Left ventricle myocardium inferior (tissue), 1 donor: ENCODE results near the gene HCK. TPM values are rescaled to one million over a fixed set of nuclear protein-coding genes. Genes with fewer than 3 reads are reported as not detected.
"Not testable (repeated sequence)": the region's sequence is repeated elsewhere in the genome, so short reads cannot be mapped to it uniquely, and the experiment has no call there.

Experiments used
- DNase-seq: peaks from one replicate; pipeline ENCODE4 v3.0.0-alpha.2; 2020
- H3K27ac ChIP-seq: fragments of 200-600 bp; replicated peaks from 2 replicates; pipeline ENCODE4 v1.8.0; 2021
- H3K27me3 ChIP-seq: fragments of 200-600 bp; 2 replicates; pipeline ENCODE4 v1.8.0; 2021; ENCODE audit warnings: low read depth
- H3K36me3 ChIP-seq: fragments of 200-600 bp; 2 replicates; pipeline ENCODE4 v1.8.0; 2021
- H3K4me1 ChIP-seq: fragments of 200-600 bp; 2 replicates; pipeline ENCODE4 v1.8.0; 2021
- H3K4me3 ChIP-seq: fragments of 200-600 bp; 2 replicates; pipeline ENCODE4 v1.8.0; 2021; ENCODE audit warnings: mild to moderate bottlenecking, moderate library complexity
- H3K9me3 ChIP-seq: fragments of 200-600 bp; replicated peaks from 2 replicates; pipeline ENCODE4 v1.8.0; 2021
- intact Hi-C: fragments of 100-400 bp; cut with micrococcal nuclease; formaldehyde crosslinking; loops from one replicate; pipeline ENCODE4 v1.11.0; 2022
- total RNA-seq: library from RNA; stranded (reverse); fragmentation: NEBNext Ultra II Directional; extraction: Animal tissue kit (Norgen Biotek cat#: 25700); gene quantifications from one replicate; pipeline ENCODE4 v1.2.1, GENCODE V29; 2021
- TF ChIP-seq, protein P1 (sequence below): fragments of 200-600 bp; IDR thresholded peaks from 2 replicates; pipeline ENCODE4 v1.8.0; 2021; ENCODE audit warnings: antibody characterized with exemption, mild to moderate bottlenecking, borderline replicate concordance
- donor health status: DM: no; HTN: yes; CAD: no; lungs with severe emphysema.

The HCK gene
- total RNA-seq, 1 donor from 2014 or later: 4.3 TPM

DNA sequence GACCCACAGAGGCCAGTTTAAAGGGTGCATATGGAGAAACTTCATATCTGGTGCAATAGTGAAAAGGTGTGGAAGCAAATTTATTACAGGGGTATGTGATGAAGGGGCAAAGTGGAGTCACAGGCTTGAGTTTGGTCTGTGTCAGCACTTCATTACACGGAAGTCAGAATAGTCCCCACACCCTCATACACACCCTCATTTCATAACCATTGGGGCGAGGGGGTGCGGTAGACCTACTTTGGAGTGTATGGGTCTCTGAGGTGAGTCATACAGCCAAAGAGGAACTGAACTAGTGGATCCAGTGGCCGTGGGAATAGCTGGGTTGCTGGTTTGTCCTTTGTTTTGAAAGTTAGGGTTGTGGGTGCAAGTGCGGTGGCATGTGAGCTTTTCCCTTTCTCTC is 60.8 kb downstream of the HCK start:
- intact Hi-C loops: no loop called here
- TF ChIP-seq, protein P1, sequence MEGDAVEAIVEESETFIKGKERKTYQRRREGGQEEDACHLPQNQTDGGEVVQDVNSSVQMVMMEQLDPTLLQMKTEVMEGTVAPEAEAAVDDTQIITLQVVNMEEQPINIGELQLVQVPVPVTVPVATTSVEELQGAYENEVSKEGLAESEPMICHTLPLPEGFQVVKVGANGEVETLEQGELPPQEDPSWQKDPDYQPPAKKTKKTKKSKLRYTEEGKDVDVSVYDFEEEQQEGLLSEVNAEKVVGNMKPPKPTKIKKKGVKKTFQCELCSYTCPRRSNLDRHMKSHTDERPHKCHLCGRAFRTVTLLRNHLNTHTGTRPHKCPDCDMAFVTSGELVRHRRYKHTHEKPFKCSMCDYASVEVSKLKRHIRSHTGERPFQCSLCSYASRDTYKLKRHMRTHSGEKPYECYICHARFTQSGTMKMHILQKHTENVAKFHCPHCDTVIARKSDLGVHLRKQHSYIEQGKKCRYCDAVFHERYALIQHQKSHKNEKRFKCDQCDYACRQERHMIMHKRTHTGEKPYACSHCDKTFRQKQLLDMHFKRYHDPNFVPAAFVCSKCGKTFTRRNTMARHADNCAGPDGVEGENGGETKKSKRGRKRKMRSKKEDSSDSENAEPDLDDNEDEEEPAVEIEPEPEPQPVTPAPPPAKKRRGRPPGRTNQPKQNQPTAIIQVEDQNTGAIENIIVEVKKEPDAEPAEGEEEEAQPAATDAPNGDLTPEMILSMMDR: no peak
- Histone ChIP-seq H3K36me3 (no peaks in the 10 kb centered on the region), H3K9me3 (no peaks in the 10 kb centered on the region), H3K27ac (no peak overlapping the region), H3K4me1 (peaks cover 82% of the 10 kb centered on the region), H3K4me3 (no peak overlapping the region), H3K27me3 (no peaks in the 10 kb centered on the region)
- no peak for DNase-seq

DNA sequence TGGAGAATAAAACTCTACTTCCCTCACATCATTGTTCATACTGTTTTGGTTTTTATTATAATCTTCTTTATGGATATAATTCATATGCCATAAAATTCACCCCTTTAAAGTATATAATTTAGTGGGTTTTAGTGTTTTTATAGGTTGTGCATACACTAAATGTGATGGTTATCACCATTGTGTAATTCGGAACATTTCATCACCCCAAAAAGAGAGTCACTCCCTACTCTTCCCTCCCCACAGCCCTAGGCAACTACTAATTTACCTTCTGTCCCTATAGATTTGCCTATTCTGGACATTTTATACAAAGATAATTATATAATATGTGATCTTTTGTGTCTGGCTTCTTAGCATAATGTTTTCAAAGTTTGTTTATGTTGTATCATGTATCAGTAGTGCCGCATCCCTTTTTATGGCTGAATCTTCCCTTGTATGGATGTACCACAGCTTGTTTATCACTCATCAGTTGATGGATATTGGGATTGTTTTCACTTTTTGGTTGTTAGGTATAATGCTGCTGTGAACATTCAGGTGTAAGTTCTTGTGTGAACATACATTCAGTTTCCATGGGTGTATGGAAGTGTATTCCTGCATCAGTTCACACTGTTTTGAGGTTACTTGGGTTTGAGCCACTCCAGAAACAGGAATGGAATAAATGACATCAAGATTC is 61.7 kb downstream of the HCK start:
- Histone ChIP-seq H3K9me3 (no peaks in the 10 kb centered on the region), H3K27ac (no peak overlapping the region), H3K4me1 (peaks cover 87% of the 10 kb centered on the region), H3K4me3 (no peak overlapping the region), H3K27me3 (no peaks in the 10 kb centered on the region), H3K36me3 (no peaks in the 10 kb centered on the region)
- intact Hi-C loops: no loop called here
- DNase-seq: no peak
- TF ChIP-seq, protein P1: no peak

DNA sequence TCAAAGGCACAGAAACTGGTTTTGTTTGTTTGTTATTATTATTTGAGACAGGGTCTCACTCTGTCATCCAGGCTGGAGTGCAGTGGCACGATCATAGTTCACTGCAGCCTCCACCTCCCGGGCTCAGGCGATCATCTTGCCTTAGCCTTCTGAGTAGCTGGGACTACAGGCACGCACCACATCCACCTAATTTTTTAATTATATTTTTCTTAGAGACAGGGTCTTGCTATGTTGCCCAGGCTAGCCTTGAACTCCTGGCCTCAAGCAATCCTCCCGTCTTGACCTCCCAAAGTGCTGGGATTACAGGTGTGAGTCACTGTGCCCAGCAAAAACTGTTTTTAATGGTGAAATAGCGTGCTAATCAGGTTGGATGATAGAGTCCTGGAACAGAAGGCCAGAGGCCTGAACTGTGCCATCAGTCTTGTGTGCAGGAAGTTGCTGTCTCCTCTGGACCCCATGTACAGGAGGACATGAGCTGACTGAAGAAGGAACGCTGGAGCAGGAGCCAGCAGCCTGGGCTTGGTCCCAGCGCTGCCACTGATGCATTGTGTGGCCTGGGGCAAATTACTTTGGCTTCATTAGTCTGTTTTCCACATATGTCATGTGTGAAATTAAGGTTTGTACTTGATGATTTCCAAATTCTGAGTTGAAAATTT is 62.4 kb downstream of the HCK start:
- H3K4me1 ChIP-seq: peaks cover 86% of the 10 kb centered on the region
- TF ChIP-seq, protein P1: no peak
- no peaks in the 10 kb centered on the region for H3K36me3 ChIP-seq
- H3K4me3 ChIP-seq: no peak overlapping the region
- no peak for DNase-seq
- no peaks in the 10 kb centered on the region for H3K27me3 ChIP-seq
- no peak overlapping the region for H3K27ac ChIP-seq
- intact Hi-C loops: no loop called here
- no peaks in the 10 kb centered on the region for H3K9me3 ChIP-seq

DNA sequence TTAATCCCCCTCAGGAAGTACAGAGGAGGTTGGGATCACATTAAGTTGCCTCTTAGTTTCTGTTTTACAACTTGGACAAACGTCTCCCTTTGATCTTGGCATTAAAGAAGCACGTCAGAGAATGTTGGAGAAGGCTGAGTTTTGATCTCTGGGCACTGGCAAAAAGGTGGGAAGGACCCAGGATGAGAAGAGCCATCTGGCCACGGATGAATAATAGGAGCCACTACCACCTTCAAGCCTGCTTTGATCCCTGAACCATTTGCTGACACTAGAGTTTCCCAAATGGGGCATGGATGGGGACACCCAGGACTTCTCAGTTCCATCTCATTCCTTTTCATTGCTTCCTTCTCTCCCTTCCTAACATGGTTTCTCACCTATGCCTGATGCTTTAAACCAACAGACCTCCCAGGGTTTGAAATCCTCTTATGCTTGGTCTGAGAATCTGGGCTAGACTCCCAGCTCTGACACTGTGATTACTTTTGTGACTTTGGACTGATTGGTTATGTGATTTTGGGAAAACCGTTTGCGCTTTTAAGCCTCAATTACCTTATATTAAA is 63.2 kb downstream of the HCK start:
- no peaks in the 10 kb centered on the region for H3K9me3 ChIP-seq
- intact Hi-C loops: no loop called here
- H3K4me3 ChIP-seq: no peak overlapping the region
- H3K36me3 ChIP-seq: no peaks in the 10 kb centered on the region
- DNase-seq: no peak
- no peak overlapping the region for H3K27ac ChIP-seq
- H3K4me1 ChIP-seq: peaks cover 77% of the 10 kb centered on the region
- no peaks in the 10 kb centered on the region for H3K27me3 ChIP-seq
- TF ChIP-seq, protein P1: no peak

DNA sequence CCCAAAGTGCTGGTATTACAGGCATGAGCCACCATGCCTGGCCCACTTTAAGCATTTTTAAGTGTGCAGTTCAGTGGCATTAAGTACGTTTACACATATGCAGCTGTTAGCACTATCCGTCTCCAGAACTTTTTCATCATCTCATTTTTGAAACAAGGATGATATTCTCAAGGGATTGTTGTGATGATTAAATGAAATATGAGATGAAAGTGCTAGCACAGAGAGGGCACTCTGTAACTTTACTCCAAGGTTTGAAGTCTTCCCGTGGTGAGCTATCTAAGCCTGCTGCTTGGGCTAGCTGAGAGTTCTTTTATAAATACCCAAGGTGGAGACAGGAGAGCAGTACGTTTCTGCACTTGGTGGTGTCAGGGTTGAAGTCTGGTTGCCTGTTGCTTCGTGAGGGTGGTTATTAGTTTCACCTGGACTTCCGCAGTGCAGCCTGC is 64.1 kb downstream of the HCK start:
- peaks cover 69% of the 10 kb centered on the region for H3K4me1 ChIP-seq
- H3K36me3 ChIP-seq: no peaks in the 10 kb centered on the region
- H3K9me3 ChIP-seq: no peaks in the 10 kb centered on the region
- H3K27ac ChIP-seq: no peak overlapping the region
- intact Hi-C loops: no loop called here
- no peak overlapping the region for H3K4me3 ChIP-seq
- TF ChIP-seq, protein P1: no peak
- no peak for DNase-seq
- H3K27me3 ChIP-seq: no peaks in the 10 kb centered on the region

DNA sequence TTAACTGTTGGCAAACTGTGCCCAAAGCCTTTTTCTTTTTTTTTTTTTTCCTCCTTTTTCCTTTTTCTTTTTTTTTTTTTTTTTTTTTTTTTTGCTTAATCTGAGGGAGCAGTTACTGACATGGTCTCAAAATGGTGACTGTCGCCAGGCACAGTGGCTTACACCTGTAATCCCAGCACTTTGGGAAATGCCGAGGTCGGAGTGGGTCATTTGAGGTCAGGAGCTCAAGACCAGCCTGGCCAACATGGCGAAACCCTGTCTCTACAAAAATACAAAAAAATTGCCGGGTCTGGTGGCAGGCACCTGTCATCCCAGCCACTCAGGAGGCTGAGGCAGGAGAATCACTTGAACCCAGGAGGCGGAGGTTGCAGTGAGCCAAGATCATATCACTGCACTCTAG is 64.8 kb downstream of the HCK start:
- H3K27me3 ChIP-seq, DNase-seq, H3K4me3 ChIP-seq, H3K27ac ChIP-seq, H3K9me3 ChIP-seq, intact Hi-C loops, H3K36me3 ChIP-seq: not testable (repeated sequence)
- H3K4me1 ChIP-seq: peaks cover 62% of the 10 kb centered on the region

DNA sequence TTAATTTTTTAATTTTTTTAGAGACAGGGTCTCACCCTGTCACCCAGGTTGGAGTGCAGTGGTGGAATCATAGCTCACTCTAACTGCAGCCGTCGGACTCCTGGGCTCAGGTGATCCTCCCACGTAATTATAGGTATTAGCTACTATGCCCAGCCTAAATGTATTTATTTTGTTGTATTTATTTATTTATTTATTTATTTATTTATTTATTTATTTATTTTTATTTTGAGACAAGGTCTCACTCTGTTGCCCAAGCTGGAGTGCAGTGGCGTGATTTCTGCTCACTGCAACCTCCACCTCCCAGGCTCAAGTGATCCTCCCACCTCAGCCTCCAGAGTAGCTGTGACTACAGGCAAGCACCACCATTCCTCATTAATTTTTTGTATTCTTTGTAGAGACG is 66.4 kb downstream of the HCK start:
- H3K4me3 ChIP-seq, H3K36me3 ChIP-seq, H3K27me3 ChIP-seq, H3K27ac ChIP-seq, intact Hi-C loops, H3K9me3 ChIP-seq, DNase-seq: not testable (repeated sequence)
- H3K4me1 ChIP-seq: peaks cover 46% of the 10 kb centered on the region
